SIG-M5 treated with dmso at 0.1 percent for 504 hours (cell line): ENCODE results near the gene SMARCA4.
"Not testable (repeated sequence)": the region's sequence is repeated elsewhere in the genome, so short reads cannot be mapped to it uniquely, and the experiment has no call there.

Experiments used
- DNase-seq: peaks from one replicate; lab custom pipeline; 2025; ENCODE audit not compliant: unreplicated experiment; lab: John Stamatoyannopoulos, UW

SMARCA4 gene

GRCh38 chr19:11092181-11092538 lies 131.3 kb downstream of the SMARCA4 start:
- peak; percentile 35 for DNase-seq

GRCh38 chr19:11093689-11094238 lies 132.9 kb downstream of the SMARCA4 start:
- no peak for DNase-seq

GRCh38 chr19:11094520-11094894 lies 133.7 kb downstream of the SMARCA4 start:
- DNase-seq: no peak

- peak; percentile 35 for DNase-seq
Measured at GRCh38 chr19:11096210-11096841, 135.5 kb downstream of the SMARCA4 start.

- DNase-seq: not testable (repeated sequence)
Measured at GRCh38 chr19:11097367-11097766, 136.5 kb downstream of the SMARCA4 start.

- DNase-seq: no peak
Measured at GRCh38 chr19:11098327-11098726, 137.5 kb downstream of the SMARCA4 start.

- DNase-seq: no peak
Measured at GRCh38 chr19:11098861-11099260, 138.0 kb downstream of the SMARCA4 start.

GRCh38 chr19:11100049-11100448 lies 139.2 kb downstream of the SMARCA4 start:
- no peak for DNase-seq

GRCh38 chr19:11101057-11101456 lies 140.2 kb downstream of the SMARCA4 start:
- no peak for DNase-seq

- DNase-seq: no peak
Measured at GRCh38 chr19:11102944-11103343, 142.1 kb downstream of the SMARCA4 start.

- DNase-seq: not testable (repeated sequence)
Measured at GRCh38 chr19:11103667-11104066, 142.8 kb downstream of the SMARCA4 start.

GRCh38 chr19:11105014-11105636 lies 144.3 kb downstream of the SMARCA4 start:
- DNase-seq: no peak

GRCh38 chr19:11106477-11106876 lies 145.6 kb downstream of the SMARCA4 start:
- no peak for DNase-seq

- no peak for DNase-seq
Measured at GRCh38 chr19:11108746-11109145, 147.9 kb downstream of the SMARCA4 start.

GRCh38 chr19:11111117-11111770 lies 150.4 kb downstream of the SMARCA4 start:
- no peak for DNase-seq

GRCh38 chr19:11111771-11112144 lies 150.9 kb downstream of the SMARCA4 start:
- no peak for DNase-seq
